Activated CD4-positive, alpha-beta T cell treated with anti-CD3 and anti-CD28 coated beads, Interleukin-2, amount 10 ng/mL, durations not matched to agents 7 days and 5 days (primary cell): ENCODE data around the gene ADGRG2. TPM values are rescaled to one million over a fixed set of nuclear protein-coding genes. Genes with fewer than 3 reads are reported as not detected.

Experiments used
- CTCF ChIA-PET: fragments of 350-600 bp; sonication (Branson Sonifier 250); formaldehyde crosslinking; loops from one replicate; lab custom pipeline; 2021; ENCODE audit warnings: antibody characterized with exemption; lab: Charles Lee
- POLR2A ChIA-PET: fragments of 350-600 bp; sonication (Branson Sonifier 250); formaldehyde crosslinking; loops from one replicate; lab custom pipeline; 2021; ENCODE audit warnings: antibody characterized with exemption; lab: Charles Lee
- DNase-seq: peaks from one replicate; pipeline ENCODE4 v3.0.0-alpha.2; 2020
- H3K27ac Mint-ChIP-seq: one replicate; pipeline ENCODE4 v1.8.0; 2021; ENCODE audit warnings: mild to moderate bottlenecking, moderate library complexity, mixed read lengths
- H3K27me3 Mint-ChIP-seq: one replicate; pipeline ENCODE4 v1.8.0; 2021; ENCODE audit warnings: mixed read lengths
- H3K36me3 Mint-ChIP-seq: one replicate; pipeline ENCODE4 v1.8.0; 2021; ENCODE audit warnings: low read depth, mixed read lengths
- H3K4me1 Mint-ChIP-seq: one replicate; pipeline ENCODE4 v1.8.0; 2021; ENCODE audit warnings: mixed read lengths
- H3K4me3 Mint-ChIP-seq: one replicate; pipeline ENCODE4 v1.8.0; 2021; ENCODE audit warnings: mild to moderate bottlenecking, moderate library complexity, mixed read lengths
- H3K9me3 Mint-ChIP-seq: one replicate; pipeline ENCODE4 v1.8.0; 2021; ENCODE audit warnings: mixed read lengths
- total RNA-seq, 2 experiments: library from RNA; stranded (reverse); gene quantifications; one replicate each; pipeline ENCODE4 v1.2.3, GENCODE V29; 2021

Gene ADGRG2
- total RNA-seq, 2 experiments from 2014 or later: not detected

DNA sequence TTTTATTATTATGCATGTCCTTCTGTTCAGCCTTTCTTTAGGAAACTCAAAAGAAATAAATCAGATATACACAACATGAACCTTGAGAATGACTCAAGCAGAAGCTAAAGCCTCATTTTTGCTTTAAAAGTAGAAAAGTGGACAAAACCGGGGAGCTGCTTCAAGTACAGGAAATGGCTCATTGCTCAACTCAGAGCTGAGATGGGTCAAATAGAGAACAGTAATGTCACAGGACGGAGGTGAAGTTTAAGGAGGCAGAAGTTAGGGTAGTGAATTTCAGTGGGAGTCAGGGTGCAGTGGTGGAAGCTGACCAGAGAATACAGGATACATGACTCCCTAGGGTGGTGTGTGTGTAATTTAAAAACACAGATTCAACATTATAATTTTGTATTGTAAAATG is 160.6 kb downstream of the ADGRG2 start:
- ChIA-PET POLR2A (no interaction called here), CTCF (interaction anchor here (1.0 kb wide), 1 partner anchor 10 kb away, joined by 4 read pairs; no protein-coding TSS in a partner anchor)
- Mint-ChIP-seq H3K36me3 (no peaks in the 10 kb centered on the region), H3K4me3 (no peak overlapping the region), H3K9me3 (no peaks in the 10 kb centered on the region), H3K4me1 (peaks cover 29% of the 10 kb centered on the region), H3K27ac (no peak overlapping the region), H3K27me3 (no peaks in the 10 kb centered on the region)
- no peak for DNase-seq

DNA sequence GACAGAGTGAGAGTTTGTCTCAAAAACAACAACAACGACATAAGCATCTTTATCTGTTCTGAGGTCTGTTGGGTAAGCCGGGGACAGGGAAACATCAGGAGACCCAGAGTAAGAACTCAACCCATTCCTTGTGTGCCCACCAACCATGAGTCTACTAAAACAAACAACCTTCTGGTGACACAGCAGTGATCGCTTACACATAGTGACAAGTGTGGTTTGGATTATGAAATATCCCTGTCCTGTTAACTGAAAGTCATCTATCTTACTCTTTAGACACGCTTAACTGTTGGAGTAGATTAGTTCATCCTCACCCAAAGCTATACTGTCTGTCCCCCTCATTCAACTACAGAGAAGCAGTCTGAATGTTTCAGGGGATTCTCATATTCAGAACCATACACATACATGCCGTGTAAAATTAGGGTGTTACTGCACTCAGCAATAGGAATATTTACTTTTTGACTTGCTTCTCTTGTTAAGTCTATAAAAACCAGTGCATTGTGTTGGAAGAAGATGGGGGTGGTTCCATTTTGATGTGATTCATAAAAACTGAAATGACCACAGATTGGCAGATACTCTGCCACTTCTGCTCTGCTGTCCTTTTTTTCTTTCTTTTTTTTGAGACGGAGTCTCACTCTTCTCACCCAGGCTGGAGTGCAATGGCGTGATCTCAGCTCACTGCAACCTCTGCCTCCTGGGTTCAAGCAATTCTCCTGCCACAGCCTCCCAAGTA is 165.8 kb downstream of the ADGRG2 start:
- Mint-ChIP-seq H3K4me3 (no peak overlapping the region), H3K9me3 (no peaks in the 10 kb centered on the region), H3K27me3 (no peaks in the 10 kb centered on the region), H3K27ac (no peak overlapping the region), H3K36me3 (no peaks in the 10 kb centered on the region), H3K4me1 (peaks cover 26% of the 10 kb centered on the region)
- POLR2A ChIA-PET: no interaction called here
- CTCF ChIA-PET: interaction anchor here (1.3 kb wide), 1 partner anchor 15 kb away, joined by 3 read pairs; no protein-coding TSS in a partner anchor
- no peak for DNase-seq

DNA sequence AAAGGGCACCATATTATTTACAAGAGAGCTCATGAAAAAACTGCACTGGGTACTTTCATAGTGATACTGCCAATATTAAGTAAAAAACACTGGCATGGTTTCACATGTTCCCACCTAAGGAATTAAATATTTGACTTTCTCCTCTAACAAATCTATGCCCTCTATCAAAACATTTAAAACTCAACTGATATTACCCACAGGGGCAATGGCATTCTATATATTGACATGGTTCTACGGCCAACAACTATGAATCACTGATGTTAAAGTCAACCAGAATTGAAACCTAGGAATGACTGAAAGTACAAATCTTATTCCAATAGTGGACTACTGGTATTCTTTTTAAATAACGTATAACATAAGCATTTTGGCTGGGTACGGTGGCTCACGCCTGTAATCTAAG is 166.6 kb downstream of the ADGRG2 start:
- ChIA-PET CTCF (interaction anchor here (1.5 kb wide), 1 partner anchor 15 kb away, joined by 4 read pairs; no protein-coding TSS in a partner anchor), POLR2A (no interaction called here)
- no peak overlapping the region for H3K27ac Mint-ChIP-seq
- peaks cover 26% of the 10 kb centered on the region for H3K4me1 Mint-ChIP-seq
- no peaks in the 10 kb centered on the region for H3K9me3 Mint-ChIP-seq
- H3K4me3 Mint-ChIP-seq: no peak overlapping the region
- H3K27me3 Mint-ChIP-seq: no peaks in the 10 kb centered on the region
- peaks cover 2% of the 10 kb centered on the region for H3K36me3 Mint-ChIP-seq
- no peak for DNase-seq

DNA sequence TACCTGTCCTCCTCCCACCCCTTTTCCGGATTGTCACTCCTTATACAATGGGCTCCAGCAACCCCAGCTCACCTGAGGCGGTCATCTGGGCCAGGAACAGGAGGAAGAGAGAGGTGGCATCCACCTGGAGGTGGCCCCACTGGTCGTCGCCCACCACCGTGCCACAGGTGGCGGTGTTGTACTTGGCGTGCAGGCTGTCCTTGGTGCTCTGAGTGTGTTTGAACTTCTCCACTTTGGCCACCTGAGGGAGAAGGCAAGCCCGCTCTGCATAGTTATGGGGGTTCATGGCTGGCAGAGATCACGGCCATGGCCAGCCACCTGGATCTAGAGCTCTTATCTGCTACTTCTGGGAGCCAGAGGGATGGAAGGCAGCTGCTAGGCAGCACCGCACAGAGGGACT is 171.2 kb downstream of the ADGRG2 start:
- Mint-ChIP-seq H3K27ac (peak overlapping the region; percentile 54), H3K36me3 (peaks cover 10% of the 10 kb centered on the region)
- CTCF ChIA-PET: interaction anchor here (0.6 kb wide), 1 partner anchor 163 kb away, joined by 4 read pairs; no protein-coding TSS in a partner anchor

DNA sequence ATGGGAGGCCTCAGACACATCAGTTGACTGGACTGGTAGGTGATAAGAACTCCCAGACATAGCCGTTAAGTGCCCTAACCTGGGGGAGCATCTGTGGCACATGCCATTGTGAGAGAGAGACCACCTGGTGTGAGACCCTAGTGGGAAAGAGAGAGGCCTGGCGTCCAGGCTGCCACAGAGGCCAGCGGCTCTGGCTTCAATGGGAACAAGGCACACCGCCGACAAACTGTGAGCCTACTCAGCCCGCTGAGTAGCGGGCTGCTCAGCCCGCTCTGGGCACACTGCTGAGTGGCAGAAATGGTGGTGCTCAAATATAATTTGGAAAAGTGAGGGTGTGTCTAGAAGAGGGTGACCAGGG is 172.3 kb downstream of the ADGRG2 start:
- Mint-ChIP-seq H3K27ac (no peak overlapping the region), H3K36me3 (peaks cover 10% of the 10 kb centered on the region), H3K27me3 (no peaks in the 10 kb centered on the region), H3K4me1 (peaks cover 14% of the 10 kb centered on the region), H3K9me3 (no peaks in the 10 kb centered on the region), H3K4me3 (no peak overlapping the region)
- ChIA-PET POLR2A (no interaction called here), CTCF (interaction anchor here (0.5 to 1.1 kb wide), 2 partner anchors 26 to 525 kb away, joined by 3 read pairs; no protein-coding TSS in a partner anchor)
- no peak for DNase-seq

More for the DNA sequence above, 171.2 kb downstream of the ADGRG2 start:
- Mint-ChIP-seq H3K9me3 (no peaks in the 10 kb centered on the region), H3K4me3 (no peak overlapping the region), H3K27me3 (no peaks in the 10 kb centered on the region), H3K4me1 (peaks cover 17% of the 10 kb centered on the region)
- POLR2A ChIA-PET: no interaction called here
- DNase-seq: no peak

DNA sequence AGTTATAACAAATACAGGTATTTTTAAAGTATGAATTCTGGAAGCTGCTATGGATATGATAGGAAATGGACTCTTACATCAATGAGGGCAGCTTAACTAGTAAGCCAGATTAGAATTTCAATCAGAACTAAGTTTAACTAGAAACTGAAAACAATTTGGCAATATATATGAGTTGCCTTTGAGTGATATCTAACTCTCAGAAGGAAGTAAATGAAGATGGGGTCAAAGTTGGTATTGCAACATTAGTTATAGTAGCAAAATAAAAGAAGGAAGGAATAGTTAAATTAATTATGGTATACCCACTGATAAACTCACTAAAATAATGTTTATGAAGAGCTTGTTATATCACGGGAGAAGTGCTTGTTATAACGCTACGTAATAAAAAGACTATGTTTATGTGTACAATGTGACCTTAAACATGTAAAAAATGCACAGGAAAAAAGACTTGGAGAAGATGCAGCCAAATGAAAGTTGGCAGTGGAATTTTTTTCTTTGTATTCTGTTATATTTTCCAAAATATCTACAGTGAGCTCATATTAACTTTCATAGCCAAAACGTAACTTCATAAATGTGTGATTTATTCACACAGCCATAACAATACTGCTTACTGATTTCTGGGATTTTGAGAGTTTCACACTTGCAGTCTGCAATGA is 172.9 kb downstream of the ADGRG2 start:
- no peak overlapping the region for H3K4me3 Mint-ChIP-seq
- H3K36me3 Mint-ChIP-seq: peaks cover 10% of the 10 kb centered on the region
- DNase-seq: no peak
- ChIA-PET POLR2A (no interaction called here), CTCF (interaction anchor here (1.1 to 1.4 kb wide), 2 partner anchors 15 to 25 kb away, joined by 3 read pairs; no protein-coding TSS in a partner anchor)
- H3K9me3 Mint-ChIP-seq: no peaks in the 10 kb centered on the region
- peaks cover 9% of the 10 kb centered on the region for H3K4me1 Mint-ChIP-seq
- H3K27ac Mint-ChIP-seq: no peak overlapping the region
- H3K27me3 Mint-ChIP-seq: no peaks in the 10 kb centered on the region

DNA sequence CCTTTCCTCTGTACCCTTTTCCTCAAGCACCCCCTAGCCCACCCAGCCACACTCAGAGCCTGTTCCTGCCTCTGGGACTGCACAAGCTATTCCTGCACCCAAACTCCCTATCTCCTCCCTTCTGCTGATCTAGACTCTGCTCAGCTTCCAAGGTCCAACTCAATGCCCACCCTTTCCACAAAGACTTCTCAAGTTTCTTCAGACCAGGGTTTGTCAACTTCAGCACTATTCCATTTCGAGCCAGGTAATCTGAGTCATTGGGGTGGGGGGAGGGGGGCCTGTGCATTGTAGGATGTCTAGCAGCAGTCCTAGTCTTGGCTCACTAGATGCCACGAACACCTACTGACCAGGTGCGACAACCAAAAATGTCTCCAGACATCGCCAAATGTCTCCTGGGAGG is 175.7 kb downstream of the ADGRG2 start:
- Mint-ChIP-seq H3K9me3 (no peaks in the 10 kb centered on the region), H3K27ac (no peak overlapping the region), H3K36me3 (peaks cover 10% of the 10 kb centered on the region), H3K4me3 (no peak overlapping the region), H3K27me3 (no peaks in the 10 kb centered on the region), H3K4me1 (no peaks in the 10 kb centered on the region)
- POLR2A ChIA-PET: no interaction called here
- no peak for DNase-seq
- CTCF ChIA-PET: no interaction called here

DNA sequence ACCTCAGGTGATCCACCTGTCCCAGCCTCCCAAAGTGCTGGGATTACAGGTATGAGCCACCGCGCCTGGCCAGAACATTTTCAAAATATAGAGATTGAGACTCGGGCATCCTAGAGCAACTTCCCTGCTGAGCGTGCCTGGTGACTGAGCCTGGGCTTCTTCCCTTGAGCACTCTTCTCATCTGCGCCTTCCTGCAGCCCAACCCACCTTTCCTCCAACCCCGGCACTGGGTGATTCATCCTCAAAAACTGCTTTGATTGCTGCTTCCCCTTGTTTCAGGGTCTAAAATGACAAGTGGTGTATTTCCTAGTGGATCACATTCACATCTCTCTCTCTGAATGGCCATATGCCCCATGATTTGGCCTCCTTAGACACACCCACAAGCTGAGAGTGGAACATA is 176.1 kb downstream of the ADGRG2 start:
- H3K27ac Mint-ChIP-seq: no peak overlapping the region

DNA sequence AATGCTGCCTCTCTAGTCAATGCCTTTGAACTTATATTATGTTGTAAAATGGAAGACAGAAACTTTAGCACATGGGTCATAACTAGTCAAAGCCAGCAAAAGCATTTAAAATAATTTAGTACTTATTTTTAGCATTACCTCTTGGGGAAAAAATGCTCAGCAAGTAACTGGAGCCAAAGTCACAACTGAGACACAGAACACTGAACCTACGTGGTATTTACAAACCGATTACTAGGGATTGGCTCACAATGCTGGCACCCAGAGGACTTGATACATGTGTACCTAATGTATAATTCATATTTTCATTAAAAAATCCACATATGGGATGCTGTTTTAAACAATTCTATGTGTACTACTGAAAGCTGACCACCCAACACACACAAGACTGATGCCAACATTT is 176.8 kb downstream of the ADGRG2 start:
- Mint-ChIP-seq H3K27ac (no peak overlapping the region), H3K27me3 (no peaks in the 10 kb centered on the region), H3K36me3 (peaks cover 8% of the 10 kb centered on the region), H3K4me3 (no peak overlapping the region), H3K9me3 (no peaks in the 10 kb centered on the region), H3K4me1 (no peaks in the 10 kb centered on the region)
- POLR2A ChIA-PET: no interaction called here
- no peak for DNase-seq
- CTCF ChIA-PET: no interaction called here

More for the DNA sequence above, 176.1 kb downstream of the ADGRG2 start:
- no peaks in the 10 kb centered on the region for H3K4me1 Mint-ChIP-seq
- no peak for DNase-seq
- H3K36me3 Mint-ChIP-seq: peaks cover 8% of the 10 kb centered on the region
- H3K4me3 Mint-ChIP-seq: no peak overlapping the region
- ChIA-PET CTCF (no interaction called here), POLR2A (no interaction called here)
- no peaks in the 10 kb centered on the region for H3K27me3 Mint-ChIP-seq
- H3K9me3 Mint-ChIP-seq: no peaks in the 10 kb centered on the region

DNA sequence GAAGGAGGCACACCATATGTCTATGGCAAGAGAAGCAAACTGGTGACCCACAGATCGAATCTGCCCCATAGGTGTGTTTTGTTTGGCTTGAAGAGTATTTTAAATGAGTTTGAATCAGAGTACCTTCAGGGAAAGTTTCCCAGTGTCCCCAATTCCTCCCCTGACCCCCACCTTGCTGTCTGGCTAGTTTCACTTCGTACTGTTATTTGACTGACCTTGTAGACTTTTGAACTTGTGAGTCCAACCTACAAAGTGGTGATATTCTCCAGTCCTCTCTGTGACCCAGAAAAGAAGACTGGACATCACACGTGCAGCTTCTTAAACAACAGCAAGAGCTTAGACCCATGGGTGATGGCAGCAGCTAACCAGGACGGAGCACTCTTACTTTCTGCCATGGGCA is 177.8 kb downstream of the ADGRG2 start:
- ChIA-PET POLR2A (no interaction called here), CTCF (no interaction called here)
- Mint-ChIP-seq H3K9me3 (no peaks in the 10 kb centered on the region), H3K36me3 (peaks cover 8% of the 10 kb centered on the region), H3K4me1 (no peaks in the 10 kb centered on the region), H3K27ac (no peak overlapping the region), H3K27me3 (no peaks in the 10 kb centered on the region), H3K4me3 (no peak overlapping the region)
- DNase-seq: no peak

DNA sequence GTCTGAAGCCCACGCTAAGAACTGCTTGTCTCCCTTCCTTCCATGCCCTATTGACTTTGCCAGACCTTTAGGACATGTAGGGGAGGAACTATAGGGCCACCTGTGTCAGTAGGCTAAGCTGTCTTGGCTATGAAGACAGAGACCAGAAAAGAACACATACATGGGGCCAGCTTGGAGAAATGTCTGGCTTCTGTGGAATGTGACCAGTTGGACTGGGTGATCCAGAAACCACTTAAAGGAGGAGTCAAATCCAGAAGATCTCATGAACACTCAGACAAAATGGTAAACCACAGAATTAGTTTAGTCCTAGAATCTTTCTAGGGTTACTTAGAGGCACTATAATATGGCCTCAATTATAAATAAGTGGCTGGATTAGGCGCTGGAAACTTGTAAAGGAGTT is 180.4 kb downstream of the ADGRG2 start:
- DNase-seq: no peak
- Mint-ChIP-seq H3K4me3 (no peak overlapping the region), H3K27me3 (no peaks in the 10 kb centered on the region), H3K27ac (no peak overlapping the region), H3K4me1 (no peaks in the 10 kb centered on the region), H3K9me3 (no peaks in the 10 kb centered on the region), H3K36me3 (peaks cover 7% of the 10 kb centered on the region)
- POLR2A ChIA-PET: no interaction called here
- CTCF ChIA-PET: no interaction called here
